ENCODE data around the gene SELENOM.

Gene SELENOM

DNA sequence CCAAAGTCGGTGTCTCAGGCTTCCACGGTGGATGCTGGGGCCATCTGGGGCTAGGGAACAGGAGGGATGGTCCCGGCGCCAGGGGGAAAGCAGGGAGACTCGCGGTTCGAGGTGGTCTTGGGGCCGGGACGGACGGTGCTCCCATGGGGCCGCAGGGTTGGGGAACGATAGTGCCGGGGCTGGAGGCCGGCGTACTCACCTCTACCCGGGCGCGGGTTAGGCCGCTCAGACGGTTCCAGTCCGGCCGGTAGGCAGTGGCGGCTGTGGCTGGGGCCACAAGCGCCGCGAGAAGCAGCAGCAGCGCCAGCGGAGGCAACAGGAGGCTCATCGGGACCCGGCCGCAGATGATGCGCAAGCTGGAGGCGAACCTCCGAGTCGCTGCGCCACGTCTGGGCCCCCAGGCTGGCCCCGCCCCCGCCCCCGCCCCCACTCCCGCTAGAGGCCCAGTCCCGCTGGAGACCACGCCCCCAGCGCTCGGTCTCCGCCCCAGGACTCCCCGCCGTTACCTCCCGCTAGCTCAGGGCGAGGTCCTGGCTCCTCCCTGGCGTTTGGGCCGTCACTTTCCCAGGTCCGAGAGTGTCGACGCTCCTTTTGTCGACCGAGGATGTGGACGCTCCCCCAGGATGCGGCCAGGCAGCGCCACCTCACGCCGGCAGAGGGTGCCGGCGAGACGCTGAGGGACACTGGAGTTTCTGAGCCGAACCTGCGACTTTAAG, at the start of gene SELENOM:
Gene SELENOM (minus strand): TSS at position 391 of the 716 bp plus-strand sequence. CDS start 63 bp downstream, at position 328.
- peak; percentile 64 to 81 for DNase-seq (ENCODE audit: extremely low read depth in 1 of 2, low read depth in 1 of 2)

DNA sequence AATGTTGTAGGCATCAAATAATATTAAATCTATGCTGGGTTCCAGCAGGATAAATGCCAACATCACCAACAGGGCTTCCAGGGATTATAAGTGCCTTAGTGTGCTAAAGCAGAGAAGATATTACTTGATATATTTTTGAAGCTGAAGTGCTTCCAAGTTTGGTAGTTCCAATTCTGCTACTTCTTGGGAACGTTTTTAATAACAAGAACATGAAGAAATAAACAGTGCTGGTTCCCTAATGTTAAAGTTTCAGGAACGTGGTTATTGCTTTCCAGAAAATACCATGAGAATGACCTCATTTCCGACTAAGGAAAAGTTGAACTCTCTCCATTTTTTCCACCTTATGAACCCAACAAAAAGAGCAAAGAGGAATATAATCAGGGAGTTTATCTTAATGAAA, 48.1 kb upstream of the SELENOM start:
- DNase-seq (ENCODE audit: extremely low read depth in 1 of 2, low read depth in 1 of 2) = no peak

- no peak for DNase-seq (ENCODE audit: extremely low read depth in 1 of 2, low read depth in 1 of 2)
Measured at GRCh38 chr22:31154975-31155374, 47.6 kb upstream of the SELENOM start.

DNA sequence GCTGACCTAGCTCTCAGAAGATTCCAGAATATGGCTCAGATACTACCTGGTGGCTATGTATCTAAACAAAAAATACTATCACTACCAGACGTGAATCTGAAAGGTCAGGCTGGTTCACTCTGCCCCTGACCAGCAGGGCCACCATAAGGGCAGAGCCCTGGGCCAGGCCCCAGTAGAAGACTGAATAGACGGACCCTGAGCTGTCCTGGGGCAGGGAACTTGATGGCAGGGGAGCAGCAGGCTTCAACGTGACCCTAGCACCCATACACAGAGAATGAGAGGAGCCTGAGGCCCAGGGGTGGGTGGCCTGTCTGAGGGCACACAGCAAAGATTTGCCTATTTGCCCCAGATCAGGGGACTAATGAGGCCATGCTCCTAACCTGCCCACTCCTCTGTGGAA, 46.0 kb upstream of the SELENOM start:
- no peak for DNase-seq (ENCODE audit: extremely low read depth in 1 of 2, low read depth in 1 of 2)

- no peak for DNase-seq (ENCODE audit: extremely low read depth in 1 of 2, low read depth in 1 of 2)
Measured at GRCh38 chr22:31151872-31152271, 44.5 kb upstream of the SELENOM start.

GRCh38 chr22:31150615-31151014, 43.2 kb upstream of the SELENOM start:
- no peak for DNase-seq (ENCODE audit: extremely low read depth in 1 of 2, low read depth in 1 of 2)

DNA sequence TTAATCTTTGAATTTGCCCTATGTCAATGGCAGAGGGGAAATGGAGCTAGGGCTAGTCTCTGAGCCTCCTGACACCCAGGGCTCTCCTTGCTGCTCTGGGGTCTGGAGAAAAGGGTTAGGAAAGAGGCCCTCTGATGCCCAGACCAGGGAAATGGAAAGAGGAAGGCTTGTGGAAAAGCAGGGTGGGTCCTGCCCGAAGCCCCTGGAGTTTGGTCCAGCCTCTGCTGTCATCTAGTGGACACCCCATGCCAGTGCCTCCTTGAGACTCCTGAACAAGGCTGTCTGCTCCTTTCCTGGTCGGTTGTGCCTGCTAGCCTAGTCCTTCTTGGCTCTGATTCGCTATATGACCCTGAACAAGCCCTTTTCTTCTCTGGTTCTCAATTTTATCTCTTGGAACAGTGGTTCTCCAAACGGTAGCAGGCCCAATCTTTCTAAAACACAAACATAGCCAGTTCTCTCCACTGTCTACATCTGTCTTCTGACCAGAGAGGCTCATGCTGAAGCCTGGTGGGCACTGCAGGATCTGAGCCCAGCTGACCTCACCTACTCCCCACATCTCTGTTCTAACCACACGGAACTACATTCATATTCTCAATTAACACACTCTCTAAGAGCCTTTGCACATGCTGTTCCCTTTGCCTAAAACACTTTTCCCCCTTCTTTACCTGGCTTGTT, 41.7 kb upstream of the SELENOM start:
- peak in 1 of 2 donors; percentile 14 for DNase-seq (ENCODE audit: extremely low read depth in 1 of 2, low read depth in 1 of 2)

GRCh38 chr22:31148488-31148887, 41.1 kb upstream of the SELENOM start:
- DNase-seq (ENCODE audit: extremely low read depth in 1 of 2, low read depth in 1 of 2) = no peak

DNA sequence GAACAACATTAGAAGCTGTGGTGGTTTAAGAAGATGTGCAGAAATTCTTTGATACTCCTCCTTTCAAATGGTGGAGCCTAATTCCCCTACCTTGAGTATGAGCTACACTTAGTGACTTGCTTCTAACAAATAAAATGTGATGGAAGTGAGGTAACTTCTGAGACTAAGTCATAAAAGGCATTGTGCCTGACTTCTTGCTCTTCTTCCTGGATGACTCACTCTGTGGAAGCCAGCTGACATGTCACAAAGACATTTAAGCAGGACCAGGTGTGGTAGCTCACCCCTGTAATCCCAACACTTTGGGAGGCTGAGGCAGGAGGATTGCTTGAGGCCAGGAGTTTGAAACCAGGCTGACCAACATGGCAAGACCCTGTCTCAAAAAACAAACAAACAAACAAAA, 36.9 kb upstream of the SELENOM start:
- no peak for DNase-seq (ENCODE audit: extremely low read depth in 1 of 2, low read depth in 1 of 2)

DNA sequence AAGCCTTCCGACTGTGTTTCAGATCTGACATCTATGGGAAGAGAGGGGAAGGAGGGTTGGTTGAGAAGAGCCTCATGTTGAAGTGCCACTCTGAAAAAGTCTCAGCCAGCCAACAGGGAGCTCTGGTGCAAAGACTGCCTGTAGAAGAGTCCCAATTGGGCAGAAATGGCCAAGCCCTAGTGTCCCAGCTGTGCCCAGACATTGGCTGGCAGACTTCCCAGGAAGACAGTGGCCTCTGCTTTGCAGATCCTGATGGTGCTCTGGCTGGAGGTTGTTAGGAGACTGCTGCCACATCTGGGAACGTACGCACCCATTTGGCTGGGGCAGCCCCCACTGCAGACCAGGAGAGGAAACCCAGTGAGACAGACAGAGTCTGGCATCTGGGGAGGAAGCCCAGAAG, 36.2 kb upstream of the SELENOM start:
- DNase-seq (ENCODE audit: extremely low read depth in 1 of 2, low read depth in 1 of 2) = no peak

- no peak for DNase-seq (ENCODE audit: extremely low read depth in 1 of 2, low read depth in 1 of 2)
Measured at GRCh38 chr22:31143038-31143437, 35.7 kb upstream of the SELENOM start.

GRCh38 chr22:31142285-31142684, 34.9 kb upstream of the SELENOM start:
- DNase-seq (ENCODE audit: extremely low read depth in 1 of 2, low read depth in 1 of 2) = no peak

GRCh38 chr22:31141551-31141950, 34.2 kb upstream of the SELENOM start:
- no peak for DNase-seq (ENCODE audit: extremely low read depth in 1 of 2, low read depth in 1 of 2)

- DNase-seq (ENCODE audit: extremely low read depth in 1 of 2, low read depth in 1 of 2) = no peak
Measured at GRCh38 chr22:31140746-31141145, 33.4 kb upstream of the SELENOM start.

DNA sequence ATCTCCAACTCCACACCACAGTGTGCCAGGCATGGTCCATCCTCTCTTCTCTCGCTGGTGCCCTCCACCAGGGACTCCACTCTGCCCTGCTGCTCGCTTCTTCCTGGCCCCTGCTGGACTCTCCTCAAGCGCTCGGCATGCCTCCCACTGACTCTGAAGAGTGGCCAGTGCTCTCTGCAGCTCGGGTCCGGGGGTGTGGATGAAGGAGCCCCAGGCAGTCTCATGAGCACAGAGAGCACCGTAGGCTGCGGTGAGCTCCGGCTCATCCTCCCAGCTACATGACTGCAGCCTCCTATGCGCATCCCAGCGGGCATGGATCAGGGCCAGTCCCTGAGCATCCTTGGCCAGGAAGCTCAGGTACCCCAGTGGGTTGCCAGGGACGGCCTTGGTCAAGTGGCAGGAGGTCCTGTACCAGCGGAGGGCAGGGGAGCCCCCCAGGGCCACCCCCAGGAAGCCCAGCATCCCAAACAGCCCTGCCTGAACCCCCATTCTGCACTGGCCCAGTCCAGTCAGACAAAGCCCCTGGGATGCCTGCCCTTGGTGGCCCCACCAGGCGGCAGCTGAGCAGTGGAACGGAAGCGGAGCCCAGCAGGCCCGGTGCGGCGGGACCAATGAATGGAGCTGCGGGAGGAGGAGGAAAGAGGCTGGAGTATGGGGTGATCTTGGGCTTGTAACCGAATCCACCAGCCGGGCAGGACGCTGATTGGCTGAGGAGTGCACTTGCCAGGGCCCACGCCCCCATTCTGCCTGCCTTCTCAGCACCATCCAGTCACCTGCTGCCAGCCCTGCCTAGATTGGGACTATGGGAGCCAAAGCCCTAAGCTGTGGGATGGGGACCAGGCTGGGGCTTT, 32.7 kb upstream of the SELENOM start, which contains the start of gene PLA2G3:
Gene PLA2G3 (minus strand): TSS at position 643 of the 851 bp plus-strand sequence. CDS start 154 bp downstream, at position 489.
- no peak for DNase-seq (ENCODE audit: extremely low read depth in 1 of 2, low read depth in 1 of 2)

- no peak for DNase-seq (ENCODE audit: extremely low read depth in 1 of 2, low read depth in 1 of 2)
Measured at GRCh38 chr22:31139066-31139465, 31.7 kb upstream of the SELENOM start.

DNA sequence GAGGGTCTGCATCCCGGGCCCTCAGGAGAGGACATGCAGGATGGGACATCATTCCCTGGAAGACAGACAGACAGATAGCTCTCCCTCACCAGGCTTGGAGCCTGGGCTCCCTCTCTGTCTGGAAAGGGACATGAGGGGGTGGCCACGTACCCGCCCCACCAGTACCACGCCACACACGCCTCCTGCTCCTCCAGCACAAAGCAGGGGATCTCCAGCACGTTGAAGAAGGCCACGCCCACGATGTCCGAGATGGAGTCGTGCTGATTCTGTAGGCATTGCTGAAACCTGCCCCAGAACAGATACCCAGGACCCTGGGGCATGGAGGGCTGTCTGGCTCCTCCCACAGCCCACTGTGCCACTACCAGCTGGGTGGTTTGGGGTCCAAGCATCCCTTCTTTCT, 30.8 kb upstream of the SELENOM start:
- no peak for DNase-seq (ENCODE audit: extremely low read depth in 1 of 2, low read depth in 1 of 2)

- DNase-seq (ENCODE audit: extremely low read depth in 1 of 2, low read depth in 1 of 2) = no peak
Measured at GRCh38 chr22:31137721-31138120, 30.4 kb upstream of the SELENOM start.

DNA sequence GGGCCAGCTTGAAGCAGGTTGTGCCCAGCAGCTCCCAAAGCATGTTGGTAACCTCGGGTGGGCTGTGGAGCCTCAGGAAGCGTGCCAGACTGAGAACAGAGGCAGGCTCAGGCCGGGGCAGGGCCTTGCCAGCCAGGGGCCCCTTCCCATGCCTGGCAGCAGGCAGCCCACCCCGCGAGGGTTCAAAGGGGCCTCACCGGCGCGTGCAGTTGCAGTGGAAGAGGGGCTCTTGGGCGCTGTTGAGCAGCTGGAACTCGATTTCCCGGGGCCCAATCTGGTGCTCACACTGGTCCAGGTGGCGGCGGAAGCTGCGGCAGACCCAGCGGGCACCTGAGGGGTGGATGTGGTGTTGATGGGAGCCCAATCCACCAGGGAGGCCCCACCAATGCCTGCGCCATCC, 29.3 kb upstream of the SELENOM start:
- DNase-seq (ENCODE audit: extremely low read depth in 1 of 2, low read depth in 1 of 2) = no peak

DNA sequence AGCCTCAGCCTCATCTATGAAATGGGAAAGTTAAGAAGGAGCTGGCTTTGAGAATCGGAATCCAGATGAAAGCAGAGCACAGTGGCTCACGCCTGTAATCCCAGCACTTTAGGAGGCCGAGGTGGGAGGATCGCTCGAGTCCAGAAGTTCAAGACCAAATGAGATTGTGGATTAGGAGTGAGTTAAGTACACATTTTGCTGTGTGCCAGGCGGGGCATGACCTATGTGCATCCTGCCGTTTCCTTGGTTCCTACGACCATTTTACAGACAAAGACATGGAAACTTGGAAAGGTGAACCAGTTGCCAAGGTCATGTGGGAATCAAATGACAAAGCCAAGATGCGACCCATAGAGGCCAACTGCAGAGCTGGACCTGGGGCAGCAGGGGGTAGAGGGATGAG, 28.8 kb upstream of the SELENOM start:
- DNase-seq (ENCODE audit: extremely low read depth in 1 of 2, low read depth in 1 of 2) = no peak

- DNase-seq (ENCODE audit: extremely low read depth in 1 of 2, low read depth in 1 of 2) = no peak
Measured at GRCh38 chr22:31135706-31136105, 28.3 kb upstream of the SELENOM start.

Data from stimulated activated CD8-positive, alpha-beta memory T cell treated with anti-CD3 and anti-CD28 coated beads, Interleukin-7, amount 100 ng/mL, for 48 hours (primary cell).